CD4-positive, alpha-beta T cell treated with Interleukin-1 beta for 1 hour (primary cell): ENCODE data around the gene LIN28A.

ENCODE experiments used
- DNase-seq, 2 donors: peaks; one replicate each; pipeline ENCODE4 v3.0.0-alpha.2; 2020 to 2022

LIN28A gene

DNA sequence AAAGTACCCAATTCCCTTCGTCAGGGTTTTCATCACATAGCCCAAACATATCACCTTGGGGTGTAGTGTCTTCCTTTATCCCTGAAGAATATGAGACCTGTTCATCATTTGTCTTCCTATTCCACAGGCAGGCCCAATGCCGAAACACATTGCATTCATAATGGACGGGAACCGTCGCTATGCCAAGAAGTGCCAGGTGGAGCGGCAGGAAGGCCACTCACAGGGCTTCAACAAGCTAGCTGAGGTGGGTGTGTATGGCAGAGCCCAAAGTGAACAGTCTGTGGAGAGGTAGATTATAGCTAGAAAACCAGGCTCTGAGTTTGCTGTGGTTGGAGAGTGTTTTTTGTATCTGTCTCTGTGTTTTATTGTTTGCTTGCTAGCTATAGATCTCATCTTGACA is 27.4 kb downstream of the LIN28A start:
- DNase-seq = no peak

DNA sequence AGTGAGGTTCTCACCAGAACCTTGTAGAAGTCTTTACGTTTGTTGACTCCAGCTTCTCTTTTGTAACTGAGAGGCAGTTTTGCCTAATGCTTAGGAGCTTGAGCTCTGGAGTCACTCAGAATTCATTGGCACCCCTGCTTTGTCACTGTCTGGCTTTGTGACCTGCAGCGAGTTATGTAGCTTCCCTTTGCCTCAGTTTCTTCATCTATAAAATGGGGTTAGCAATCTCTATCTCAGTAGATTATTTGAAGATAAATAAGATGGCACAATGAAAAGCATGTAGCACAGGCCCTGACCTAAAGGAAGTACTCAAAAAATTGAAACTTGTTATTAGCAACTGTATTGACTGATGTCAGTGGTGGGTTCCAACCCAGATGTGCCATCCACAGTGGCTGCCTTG is 29.6 kb downstream of the LIN28A start:
- DNase-seq = no peak

DNA sequence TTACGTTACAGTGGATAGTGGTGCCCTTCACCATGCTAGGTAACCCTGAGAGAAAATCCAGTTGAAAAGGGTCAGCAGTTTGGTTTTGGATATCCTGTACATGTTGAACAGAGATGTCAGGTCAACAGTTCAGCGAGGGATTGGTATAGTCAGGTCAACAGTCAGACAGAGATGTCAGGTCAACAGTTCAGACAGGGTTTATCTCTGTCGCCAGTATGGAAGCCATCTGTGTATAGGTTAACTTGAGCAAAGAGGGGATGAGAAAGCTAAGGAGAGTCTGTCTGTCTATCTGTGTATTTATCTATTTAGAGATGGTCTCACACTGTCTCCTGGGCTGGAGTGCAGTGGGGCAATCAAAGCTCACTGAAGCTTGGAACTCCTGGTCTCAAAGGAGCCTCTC is 39.3 kb downstream of the LIN28A start:
- no peak for DNase-seq

DNA sequence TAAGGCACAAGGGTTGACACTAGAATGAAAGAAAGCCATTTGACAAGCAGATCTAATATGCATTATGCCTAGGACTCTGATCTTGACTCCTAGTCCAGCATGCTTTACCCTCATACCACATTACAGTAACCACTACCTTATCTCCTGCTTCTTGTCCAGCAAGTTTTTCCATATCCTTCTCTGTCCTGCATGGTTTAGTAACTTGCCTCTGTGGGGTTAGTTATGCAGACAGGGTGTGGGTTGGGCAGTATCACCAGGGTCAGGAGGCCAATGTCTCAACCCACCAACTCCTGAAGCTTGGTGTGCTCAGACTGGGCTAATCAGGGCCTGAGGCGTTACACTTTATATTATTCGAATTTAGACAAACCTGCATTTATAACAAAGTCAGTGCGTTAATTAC is 40.3 kb downstream of the LIN28A start:
- no peak for DNase-seq

DNA sequence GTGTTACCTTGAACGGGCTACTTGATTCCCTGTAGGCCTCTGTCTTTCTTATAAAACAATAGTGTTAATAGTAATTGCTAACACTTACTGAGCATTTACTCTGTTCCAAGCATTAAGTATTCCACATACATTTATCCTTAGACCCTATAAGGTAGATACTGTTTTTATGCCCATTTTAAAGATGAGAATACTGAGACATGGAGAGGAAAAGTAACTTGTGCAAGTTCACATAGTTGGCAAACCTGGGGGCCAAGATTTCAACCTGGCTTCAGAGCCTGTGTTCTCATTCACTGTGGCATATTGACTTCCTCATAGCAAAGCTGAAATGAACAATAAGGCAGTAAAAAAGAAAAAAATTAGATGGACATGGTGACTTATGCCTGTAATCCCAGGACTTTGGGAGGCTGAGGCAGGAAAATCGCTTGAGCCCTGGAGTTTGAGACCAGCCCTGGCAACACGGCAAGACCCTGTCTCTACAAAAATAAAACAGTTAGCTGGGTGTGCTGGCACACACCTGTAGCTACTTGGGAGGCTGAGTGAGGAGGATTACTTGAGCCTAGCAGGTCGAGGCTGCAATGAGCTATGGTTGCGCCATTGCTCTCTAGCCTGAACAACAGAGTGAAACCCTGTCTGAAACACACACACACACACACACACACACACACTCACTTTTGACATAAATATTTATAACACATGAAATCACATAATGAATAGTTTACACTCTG is 42.0 kb downstream of the LIN28A start:
- DNase-seq = no peak

DNA sequence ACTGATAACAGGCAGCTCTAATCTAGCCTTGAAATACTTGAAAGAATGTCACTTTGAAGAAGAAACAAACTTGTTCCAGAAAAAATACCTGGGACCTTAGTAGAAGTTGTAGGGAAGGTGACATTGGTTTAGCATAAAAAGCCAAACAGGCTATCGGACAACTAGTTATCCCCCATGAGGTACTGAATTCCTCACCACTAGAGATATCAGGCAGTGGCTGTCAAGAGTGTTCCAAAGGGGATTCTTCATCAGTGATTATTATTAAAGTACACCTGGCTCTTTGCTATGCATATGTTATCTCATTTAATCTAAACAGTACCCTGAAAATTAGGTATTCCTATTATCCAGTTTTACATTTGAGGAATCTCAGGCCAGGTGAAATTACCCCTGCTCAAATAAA is 48.5 kb downstream of the LIN28A start:
- no peak for DNase-seq

DNA sequence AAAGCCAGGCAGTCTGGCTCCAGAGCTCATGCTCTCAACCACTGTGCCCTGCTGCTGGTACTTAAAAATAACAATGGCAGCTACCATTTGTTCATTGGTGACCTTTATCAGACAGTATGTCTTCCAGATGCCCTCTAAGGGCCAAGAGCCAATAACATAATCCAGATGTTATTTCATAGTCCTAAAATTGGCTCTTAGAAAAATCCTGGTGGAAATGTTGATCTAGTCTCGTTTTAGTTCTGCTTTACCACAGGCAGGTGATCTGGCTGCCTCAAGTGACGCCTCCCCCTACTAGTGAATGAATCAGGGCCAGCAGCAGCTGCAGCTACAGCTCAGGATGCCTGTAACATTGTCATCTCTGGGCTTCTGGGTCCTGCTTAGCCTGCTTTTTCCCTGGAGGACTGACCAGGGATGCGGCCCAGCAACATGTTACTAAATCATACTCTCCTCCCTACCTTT is 49.0 kb downstream of the LIN28A start:
- DNase-seq = no peak

DNA sequence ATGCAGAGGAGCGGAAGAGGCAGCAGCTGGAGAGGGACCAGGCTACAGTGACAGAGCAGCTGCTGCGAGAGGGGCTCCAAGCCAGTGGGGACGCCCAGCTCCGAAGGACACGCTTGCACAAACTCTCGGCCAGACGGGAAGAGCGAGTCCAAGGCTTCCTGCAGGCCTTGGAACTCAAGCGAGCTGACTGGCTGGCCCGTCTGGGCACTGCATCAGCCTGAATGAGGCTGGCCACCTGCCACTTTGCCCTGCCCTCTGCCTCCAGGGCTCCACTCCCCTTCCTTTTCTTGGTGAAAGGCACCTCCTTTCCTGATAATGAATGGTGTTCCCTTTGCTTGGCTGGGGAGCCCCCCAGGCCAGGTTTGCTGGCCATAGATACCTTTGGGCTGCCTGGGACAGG is 58.3 kb downstream of the LIN28A start:
- no peak for DNase-seq

DNA sequence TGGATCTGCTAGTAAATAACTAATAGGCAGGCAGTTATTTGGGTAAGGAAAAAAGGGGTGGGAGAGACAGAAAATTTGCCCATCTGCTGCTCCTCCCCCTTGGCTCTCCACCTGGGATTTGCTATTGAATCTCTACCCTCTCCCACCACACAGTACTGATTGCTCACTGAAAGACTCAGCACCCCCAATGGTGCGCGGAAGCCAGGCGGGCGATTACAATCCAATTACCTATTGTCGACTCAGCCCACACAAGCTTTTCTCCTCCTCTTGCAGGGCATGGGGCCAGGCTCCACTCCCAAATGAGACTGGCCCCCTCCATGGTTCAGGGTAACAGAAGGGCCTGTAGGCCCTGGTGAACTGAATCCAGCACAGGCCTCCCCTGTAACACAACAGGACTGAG is 58.9 kb downstream of the LIN28A start:
- no peak for DNase-seq

DNA sequence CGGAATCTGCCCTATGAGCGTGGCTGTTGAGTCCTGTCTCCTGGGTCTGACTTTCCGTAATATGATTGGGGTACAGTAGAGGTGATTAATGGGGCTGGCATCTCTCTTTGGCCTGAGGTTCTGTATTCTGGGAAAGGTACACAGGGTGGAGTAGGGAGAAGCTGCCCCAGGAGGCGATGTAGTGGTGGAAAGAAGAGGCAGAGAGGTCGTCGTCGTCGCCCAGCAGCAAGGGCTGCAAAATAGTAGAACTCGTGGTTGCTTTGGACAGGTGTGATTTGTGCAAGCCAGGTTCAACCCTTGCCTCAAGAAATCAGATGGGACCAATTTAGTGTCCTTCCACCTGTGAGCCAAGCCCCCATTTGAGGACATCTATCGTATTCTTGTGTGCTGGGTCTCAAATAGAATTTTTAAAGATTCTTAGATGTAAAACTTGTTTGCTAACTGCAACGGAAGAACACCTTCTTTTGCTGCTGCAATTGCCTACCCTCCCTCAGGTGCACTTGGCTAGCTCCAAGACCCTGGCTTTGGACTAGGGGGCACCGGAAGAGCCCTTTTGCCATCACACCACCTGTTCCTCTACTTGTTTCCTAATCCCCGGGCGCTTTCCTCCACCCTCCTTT is 60.4 kb downstream of the LIN28A start:
- no peak for DNase-seq

DNA sequence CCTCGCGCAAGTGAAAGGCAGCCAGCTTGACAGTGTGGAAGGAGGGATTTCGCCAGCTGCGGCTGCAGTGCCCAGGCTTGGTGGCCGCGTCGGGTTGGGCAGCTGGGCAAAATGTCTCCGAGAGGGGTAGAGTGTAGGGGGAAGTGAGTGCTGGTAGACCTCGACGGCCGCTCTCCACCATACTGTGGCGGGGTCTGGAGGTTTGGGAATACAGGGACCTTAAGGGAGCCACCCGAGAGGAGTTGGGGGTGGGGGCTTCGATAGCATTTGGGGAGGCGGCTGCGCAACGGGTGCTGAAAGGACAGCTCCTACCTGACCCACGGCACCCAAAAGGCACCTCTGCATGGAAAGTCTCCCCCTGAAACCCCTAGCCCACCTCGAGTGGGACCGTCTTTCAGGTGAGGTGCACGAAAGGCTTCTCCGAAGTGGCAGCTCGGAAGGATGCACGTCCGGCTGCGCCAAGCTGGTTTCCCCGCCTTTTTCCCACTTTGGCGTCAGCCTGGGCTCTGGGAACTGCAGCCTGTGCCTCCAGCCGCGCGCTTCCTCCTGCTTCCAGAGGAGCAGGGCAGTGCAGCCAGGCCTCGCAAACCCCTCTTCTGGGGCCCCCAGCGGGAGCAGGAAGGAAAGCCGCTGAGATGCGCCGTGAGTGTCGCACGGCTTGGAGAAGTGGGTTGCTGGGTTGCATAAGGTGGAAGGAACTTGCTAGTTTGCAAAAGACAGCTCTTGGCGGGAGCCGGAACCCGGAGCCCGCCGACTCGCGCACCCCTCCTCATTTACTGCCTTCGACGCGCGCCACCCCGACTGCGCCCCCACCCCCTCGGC is 61.1 kb downstream of the LIN28A start:
- peak; percentile 10 to 37 for DNase-seq

DNA sequence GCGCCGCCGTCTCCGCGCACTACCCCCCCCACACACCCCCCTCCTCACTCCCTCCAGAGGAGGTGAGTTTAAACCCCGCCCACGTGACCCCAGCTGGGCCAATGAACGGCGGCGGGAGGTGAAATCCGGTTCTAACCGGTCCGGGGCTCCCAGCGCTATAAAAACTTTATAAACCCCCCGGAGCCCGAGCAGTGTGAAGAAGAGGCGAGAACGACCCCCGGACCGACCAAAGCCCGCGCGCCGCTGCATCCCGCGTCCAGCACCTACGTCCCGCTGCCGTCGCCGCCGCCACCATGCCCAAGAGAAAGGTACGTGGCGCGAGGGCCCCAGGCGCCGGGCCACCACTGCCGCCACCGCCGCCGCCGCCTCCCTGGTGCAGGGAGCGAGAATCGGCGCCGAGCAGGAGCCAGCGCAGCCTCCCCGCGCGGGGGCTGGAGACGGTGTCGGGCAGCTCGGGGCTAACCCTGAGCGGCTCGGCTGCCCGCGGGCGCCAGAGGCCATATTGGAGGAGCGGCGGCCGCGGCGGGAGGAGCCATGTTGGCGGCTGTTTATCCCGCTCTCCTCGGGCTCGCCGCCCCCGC is 61.8 kb downstream of the LIN28A start, which contains the start of gene HMGN2:
Gene HMGN2, plus strand, starts transcription at position 121 of the 581 bp plus-strand sequence. Its CDS starts 173 bp downstream, at position 294.
- peak; percentile 90 for DNase-seq

DNA sequence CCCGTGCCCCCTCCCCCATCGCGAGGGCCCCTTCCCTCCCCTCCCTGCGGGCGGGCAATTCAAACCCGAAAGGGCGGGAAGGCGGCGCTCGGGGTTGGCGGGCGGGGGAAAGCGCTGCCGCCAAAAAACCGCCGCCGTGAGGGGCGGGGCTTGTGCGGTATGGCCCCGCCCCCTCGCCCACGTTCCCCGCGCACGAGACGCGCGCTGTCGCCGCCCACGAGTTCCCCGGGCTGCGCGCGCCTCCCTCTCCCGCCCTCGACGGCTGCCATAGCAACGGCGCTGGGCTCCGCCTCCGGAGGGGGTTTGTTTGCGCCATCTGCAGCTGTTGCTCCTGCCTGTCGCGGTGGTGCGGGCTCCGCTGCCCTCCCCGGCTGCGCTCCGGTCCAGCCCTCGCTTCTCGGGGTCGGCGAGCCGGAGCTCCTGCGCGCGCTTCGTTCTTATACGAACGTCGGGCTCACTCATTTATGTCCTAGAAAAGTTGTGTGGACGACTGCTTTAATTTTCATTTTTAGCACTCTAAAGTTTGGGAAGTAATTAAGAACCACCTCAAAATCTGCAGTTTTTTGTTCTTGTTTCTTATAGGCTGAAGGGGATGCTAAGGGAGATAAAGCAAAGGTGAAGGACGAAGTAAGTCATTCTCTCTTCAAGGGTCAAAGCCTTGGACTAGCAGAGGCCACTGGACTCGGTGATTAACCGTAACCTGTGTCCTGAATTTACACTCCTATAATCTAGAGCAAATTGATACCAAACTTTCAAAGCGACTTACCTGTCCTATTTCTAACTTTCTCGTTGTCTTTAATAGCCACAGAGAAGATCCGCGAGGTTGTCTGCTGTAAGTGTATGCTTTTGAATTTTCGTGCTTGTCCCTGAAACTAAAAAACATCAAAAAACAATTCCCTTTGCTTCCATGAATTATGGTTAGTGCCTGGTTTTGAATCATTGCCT is 62.6 kb downstream of the LIN28A start:
- DNase-seq = peak; percentile 96

DNA sequence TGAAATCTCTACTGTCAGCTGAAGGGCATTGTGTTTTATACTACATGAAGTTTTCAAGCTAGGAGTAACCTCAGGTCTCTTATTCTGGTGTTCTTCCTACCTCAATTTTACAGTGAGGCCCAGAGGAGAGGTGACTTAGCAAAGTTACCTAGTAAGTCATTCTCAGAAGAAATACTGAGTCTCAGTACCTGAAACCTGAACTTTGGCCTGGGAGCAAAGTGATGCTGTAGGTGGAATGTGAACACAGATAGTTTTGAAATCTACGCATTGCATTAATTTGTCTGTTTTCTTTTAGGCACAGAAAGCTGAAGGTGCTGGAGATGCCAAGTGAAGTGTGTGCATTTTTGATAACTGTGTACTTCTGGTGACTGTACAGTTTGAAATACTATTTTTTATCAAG is 64.2 kb downstream of the LIN28A start:
- DNase-seq = no peak

DNA sequence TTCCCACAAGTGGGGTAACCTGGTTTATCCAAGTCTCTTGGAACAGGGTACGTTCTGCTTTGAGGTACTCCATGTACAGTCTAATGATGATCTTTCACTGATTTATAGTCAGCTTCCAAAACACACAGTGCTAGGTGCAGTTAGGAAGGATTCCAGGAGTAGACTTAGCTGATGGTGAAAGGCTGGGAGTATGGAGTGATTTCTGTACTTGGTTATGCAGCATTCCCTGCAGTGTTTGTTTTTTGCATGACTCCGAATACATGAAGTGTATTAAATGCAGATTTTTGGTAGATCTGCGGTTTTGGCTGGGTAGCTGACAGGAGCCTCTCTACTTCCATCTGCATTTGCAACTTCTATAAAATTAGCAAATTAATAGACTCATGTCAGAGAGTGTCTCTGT is 65.4 kb downstream of the LIN28A start:
- no peak for DNase-seq

DNA sequence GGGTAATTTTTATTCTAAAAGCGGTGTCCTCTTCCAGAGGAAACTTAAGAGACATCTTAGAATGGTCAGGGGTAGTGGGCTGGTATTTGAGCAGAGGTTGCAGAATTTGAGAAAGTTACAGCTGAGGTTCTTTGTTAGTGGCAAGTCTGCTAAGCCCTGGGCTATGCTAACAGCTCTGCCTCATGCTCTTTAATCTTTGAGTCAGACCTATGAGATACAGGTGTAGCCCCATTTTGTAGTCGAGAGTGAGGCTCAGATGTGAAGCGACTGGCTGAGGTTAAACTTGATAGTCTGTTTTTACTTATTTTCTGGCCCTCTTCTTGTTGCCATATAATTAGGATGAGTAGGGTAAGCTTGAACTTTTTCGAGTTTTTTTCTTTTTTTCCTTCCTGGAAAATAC is 66.3 kb downstream of the LIN28A start:
- no peak for DNase-seq

DNA sequence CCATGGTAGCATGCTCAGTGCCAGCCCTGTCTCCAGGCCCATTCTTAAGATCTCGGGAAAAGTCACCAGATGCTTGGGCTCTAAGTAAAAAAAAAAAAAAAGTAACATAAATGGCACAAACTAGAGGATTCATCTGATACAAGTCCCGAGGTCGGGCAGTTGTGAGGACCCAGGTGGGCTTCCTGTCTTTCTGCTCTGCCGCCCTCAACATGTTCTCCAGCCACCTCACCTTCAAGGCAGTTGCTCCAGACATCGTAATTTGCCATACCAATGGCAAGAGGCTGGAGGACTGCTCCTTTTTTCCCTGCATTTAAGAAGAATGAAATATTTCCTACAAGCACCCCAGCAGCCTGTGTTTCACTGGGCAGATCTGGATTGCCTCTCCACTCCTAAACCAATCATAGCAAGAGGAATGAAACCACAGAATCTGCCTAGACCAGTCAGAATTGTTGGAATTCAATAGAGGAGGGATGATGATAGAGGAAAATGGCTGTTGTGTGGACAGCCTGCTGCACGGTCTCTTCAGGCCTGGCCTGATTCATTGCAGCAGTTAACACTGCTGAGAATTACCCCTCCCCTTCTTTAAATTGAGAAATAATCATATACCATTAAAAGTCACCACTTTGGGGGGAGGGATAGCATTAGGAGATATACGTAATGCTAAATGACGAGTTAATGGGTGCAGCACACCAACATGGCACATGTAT is 67.0 kb downstream of the LIN28A start:
- DNase-seq = no peak

DNA sequence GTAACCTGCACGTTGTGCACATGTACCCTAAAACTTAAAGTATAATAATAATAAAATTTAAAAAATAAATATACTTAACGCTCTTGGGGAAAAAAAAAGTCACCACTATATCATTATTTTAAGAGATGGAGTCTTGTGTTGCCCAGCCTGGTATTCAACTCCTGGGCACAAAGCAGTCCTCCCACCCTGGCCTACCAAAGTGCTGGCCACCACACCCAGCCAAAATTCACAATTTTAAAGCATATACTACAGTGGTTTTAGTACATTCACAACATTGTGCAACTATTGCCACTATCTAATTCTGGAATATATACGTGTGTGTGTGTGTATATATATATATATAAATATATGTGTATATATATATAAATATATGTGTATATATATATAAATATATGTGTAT is 67.5 kb downstream of the LIN28A start:
- no peak for DNase-seq

DNA sequence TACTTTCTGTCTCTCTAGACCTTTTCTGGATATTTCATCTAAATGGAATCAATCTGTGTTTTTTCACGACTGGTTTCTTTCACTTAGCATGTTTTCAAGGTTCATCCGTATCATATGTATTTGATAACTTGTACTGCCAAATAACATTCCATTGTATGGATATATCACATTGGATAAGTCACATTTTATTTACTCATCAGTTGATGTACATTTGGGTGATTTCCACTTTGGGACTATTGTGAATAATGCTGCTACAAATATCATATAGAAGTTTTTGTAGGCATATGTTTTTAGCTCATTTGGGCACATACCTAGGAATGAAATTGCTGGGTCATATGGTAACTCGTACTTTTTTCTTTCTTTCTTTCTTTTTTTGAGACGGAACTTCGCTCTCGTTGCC is 68.4 kb downstream of the LIN28A start:
- no peak for DNase-seq
